CD8-positive, alpha-beta memory T cell (primary cell): ENCODE measurements around the gene SLC22A23. TPM values are rescaled to one million over a fixed set of nuclear protein-coding genes. Genes with fewer than 3 reads are reported as not detected.

Source experiments
- CTCF ChIA-PET: fragments of 350-600 bp; sonication (Branson Sonifier 250); formaldehyde crosslinking; loops from one replicate; lab custom pipeline; 2021; ENCODE audit warnings: antibody characterized with exemption; lab: Charles Lee
- POLR2A ChIA-PET: fragments of 350-600 bp; sonication (Branson Sonifier 250); formaldehyde crosslinking; loops from one replicate; lab custom pipeline; 2021; ENCODE audit warnings: antibody characterized with exemption; lab: Charles Lee
- DNase-seq, 5 donors: peaks; one replicate each; pipeline versions ENCODE4 v3.0.0 to v3.0.0-alpha.2; 2020 to 2022; ENCODE audit warnings: mixed read lengths in 1 of 5
- H3K27ac ChIP-seq: one replicate; pipeline ENCODE4 v1.7.0; 2013; ENCODE audit warnings: low read depth, mild to moderate bottlenecking, low read length, moderate library complexity
- H3K27me3 ChIP-seq: 2 replicates; pipeline ENCODE4 v1.7.0; 2013; ENCODE audit warnings: low read length, mild to moderate bottlenecking; ENCODE audit not compliant: insufficient read depth, poor library complexity, severe bottlenecking
- H3K36me3 ChIP-seq: 2 replicates; pipeline ENCODE4 v1.7.0; 2013; ENCODE audit warnings: mild to moderate bottlenecking, low read length, moderate library complexity; ENCODE audit not compliant: insufficient read depth
- H3K4me1 ChIP-seq: 2 replicates; pipeline ENCODE4 v1.7.0; 2013; ENCODE audit warnings: mild to moderate bottlenecking, low read length, moderate library complexity; ENCODE audit not compliant: insufficient read depth
- H3K4me3 ChIP-seq: 2 replicates; pipeline ENCODE4 v1.7.0; 2013; ENCODE audit warnings: mild to moderate bottlenecking, low read length
- H3K9me3 ChIP-seq: 2 replicates; pipeline ENCODE4 v1.7.0; 2013; ENCODE audit warnings: mild to moderate bottlenecking, low read length
- H3K27ac Mint-ChIP-seq, 8 donors: one replicate each; pipeline ENCODE4 v1.8.0; 2020 to 2021; ENCODE audit warnings: mixed read lengths in 8 of 8, mild to moderate bottlenecking in 6 of 8, inconsistent platforms in 3 of 8, moderate library complexity in 3 of 8
- H3K27me3 Mint-ChIP-seq, 2 donors: one replicate each; pipeline ENCODE4 v1.8.0; 2020 to 2021; ENCODE audit warnings: mixed read lengths in 2 of 2, mild to moderate bottlenecking in 1 of 2, moderate library complexity in 1 of 2
- H3K36me3 Mint-ChIP-seq, 3 donors: one replicate each; pipeline ENCODE4 v1.8.0; 2020 to 2021; ENCODE audit warnings: mixed read lengths in 3 of 3, inconsistent platforms in 1 of 3, mild to moderate bottlenecking in 1 of 3
- H3K4me1 Mint-ChIP-seq, 3 donors: one replicate each; pipeline ENCODE4 v1.8.0; 2020 to 2021; ENCODE audit warnings: mixed read lengths in 3 of 3, inconsistent platforms in 1 of 3, mild to moderate bottlenecking in 1 of 3
- H3K4me3 Mint-ChIP-seq, 7 donors: one replicate each; pipeline ENCODE4 v1.8.0; 2020 to 2021; ENCODE audit warnings: mixed read lengths in 7 of 7, mild to moderate bottlenecking in 6 of 7, moderate library complexity in 4 of 7, inconsistent platforms in 2 of 7
- H3K9me3 Mint-ChIP-seq, 5 donors: one replicate each; pipeline ENCODE4 v1.8.0; 2020 to 2022; ENCODE audit warnings: mixed read lengths in 5 of 5, mild to moderate bottlenecking in 3 of 5, moderate library complexity in 2 of 5, inconsistent platforms in 1 of 5
- polyA plus RNA-seq: library from polyadenylated mRNA; unstranded; fragments of 300-500 nt; fragmentation: Illumina TruSeq; gene quantifications from one replicate; pipeline ENCODE4 v1.2.3, GENCODE V29; 2021
- total RNA-seq, 2 experiments: library from RNA; stranded (reverse); gene quantifications; one replicate each; pipeline ENCODE4 v1.2.3, GENCODE V29; 2021

SLC22A23 gene
- total and polyA plus RNA-seq, 3 experiments from 2014 or later, result 0.39 to 0.78 (median 0.47) TPM

- ChIA-PET CTCF (no interaction called here), POLR2A (no interaction called here)
- Histone ChIP-seq H3K9me3 (no peaks in the 10 kb centered on the region), H3K27ac (no peak overlapping the region), H3K4me3 (no peak overlapping the region), H3K36me3 (no peaks in the 10 kb centered on the region), H3K27me3 (no peaks in the 10 kb centered on the region), H3K4me1 (peaks cover 32% of the 10 kb centered on the region)
- peaks cover 20 to 23% of the 10 kb centered on the region in 2 donors for H3K27me3 Mint-ChIP-seq
- H3K27ac Mint-ChIP-seq, result peak overlapping the region in 1 of 8 donors; percentile 74
- peaks cover 0 to 2% (median 0%) of the 10 kb centered on the region in 5 donors for H3K9me3 Mint-ChIP-seq
- H3K4me1 Mint-ChIP-seq, result peaks cover 18 to 31% (median 25%) of the 10 kb centered on the region in 3 donors
- no peak for DNase-seq
- H3K36me3 Mint-ChIP-seq, result peaks cover 0 to 1% (median 0%) of the 10 kb centered on the region in 3 donors
- H3K4me3 Mint-ChIP-seq, result no peak overlapping the region
Measured at GRCh38 chr6:3351829-3352524, 104.9 kb downstream of the SLC22A23 start.

- POLR2A ChIA-PET, result no interaction called here
- H3K27me3 Mint-ChIP-seq, result peaks cover 17 to 29% of the 10 kb centered on the region in 2 donors
- no peaks in the 10 kb centered on the region for H3K27me3 ChIP-seq
Measured at GRCh38 chr6:3351105-3351676, 105.7 kb downstream of the SLC22A23 start.

GRCh38 chr6:3350252-3350796 is 106.5 kb downstream of the SLC22A23 start:
- DNase-seq, result no peak
- Histone ChIP-seq H3K27ac (no peak overlapping the region), H3K9me3 (no peaks in the 10 kb centered on the region), H3K27me3 (no peaks in the 10 kb centered on the region), H3K4me1 (peaks cover 21% of the 10 kb centered on the region), H3K4me3 (no peak overlapping the region), H3K36me3 (no peaks in the 10 kb centered on the region)
- Mint-ChIP-seq H3K4me1 (peaks cover 6 to 16% (median 10%) of the 10 kb centered on the region in 3 donors), H3K27ac (no peak overlapping the region), H3K36me3 (no peaks in the 10 kb centered on the region), H3K9me3 (no peaks in the 10 kb centered on the region), H3K27me3 (peaks cover 24 to 29% of the 10 kb centered on the region in 2 donors), H3K4me3 (no peak overlapping the region)
- ChIA-PET POLR2A (no interaction called here), CTCF (no interaction called here)

More at GRCh38 chr6:3351105-3351676, 105.7 kb downstream of the SLC22A23 start:
- H3K4me1 ChIP-seq, result peaks cover 24% of the 10 kb centered on the region
- no peak overlapping the region for H3K27ac ChIP-seq
- Mint-ChIP-seq H3K9me3 (peaks cover 0 to 2% (median 0%) of the 10 kb centered on the region in 5 donors), H3K36me3 (peaks cover 0 to 1% (median 0%) of the 10 kb centered on the region in 3 donors), H3K27ac (no peak overlapping the region), H3K4me1 (peaks cover 12 to 25% (median 18%) of the 10 kb centered on the region in 3 donors), H3K4me3 (no peak overlapping the region)
- CTCF ChIA-PET, result no interaction called here
- H3K36me3 ChIP-seq, result no peaks in the 10 kb centered on the region
- H3K4me3 ChIP-seq, result no peak overlapping the region
- no peaks in the 10 kb centered on the region for H3K9me3 ChIP-seq
- DNase-seq, result no peak

- Mint-ChIP-seq H3K27me3 (peaks cover 24 to 29% of the 10 kb centered on the region in 2 donors), H3K36me3 (no peaks in the 10 kb centered on the region), H3K9me3 (no peaks in the 10 kb centered on the region), H3K4me3 (no peak overlapping the region), H3K4me1 (peaks cover 2 to 9% (median 3%) of the 10 kb centered on the region in 3 donors), H3K27ac (peak overlapping the region in 2 of 8 donors; percentile 9 to 65)
- CTCF ChIA-PET, result interaction anchor here (1.1 kb wide), 1 partner anchor 11 kb away, joined by 3 read pairs; no protein-coding TSS in a partner anchor
- Histone ChIP-seq H3K9me3 (no peaks in the 10 kb centered on the region), H3K27me3 (no peaks in the 10 kb centered on the region), H3K4me1 (peaks cover 14% of the 10 kb centered on the region), H3K4me3 (no peak overlapping the region), H3K36me3 (no peaks in the 10 kb centered on the region), H3K27ac (no peak overlapping the region)
- no peak for DNase-seq
- POLR2A ChIA-PET, result no interaction called here
Measured at GRCh38 chr6:3349388-3350251, 107.2 kb downstream of the SLC22A23 start.

GRCh38 chr6:3348821-3349220 is 108.0 kb downstream of the SLC22A23 start:
- Mint-ChIP-seq H3K9me3 (no peaks in the 10 kb centered on the region), H3K4me1 (peaks cover 0 to under 1% (median 0%) of the 10 kb centered on the region in 3 donors)
- CTCF ChIA-PET, result interaction anchor here (1.1 kb wide), 1 partner anchor 10 kb away, joined by 3 read pairs; no protein-coding TSS in a partner anchor

GRCh38 chr6:3347826-3348225 is 109.0 kb downstream of the SLC22A23 start:
- Histone ChIP-seq H3K27me3 (no peaks in the 10 kb centered on the region), H3K27ac (no peak overlapping the region), H3K4me3 (no peak overlapping the region), H3K9me3 (no peaks in the 10 kb centered on the region), H3K36me3 (no peaks in the 10 kb centered on the region), H3K4me1 (no peaks in the 10 kb centered on the region)
- ChIA-PET CTCF (no interaction called here), POLR2A (no interaction called here)
- Mint-ChIP-seq H3K4me3 (no peak overlapping the region), H3K27me3 (peaks cover 22 to 29% of the 10 kb centered on the region in 2 donors), H3K9me3 (no peaks in the 10 kb centered on the region), H3K4me1 (no peaks in the 10 kb centered on the region), H3K36me3 (no peaks in the 10 kb centered on the region), H3K27ac (no peak overlapping the region)
- DNase-seq, result no peak

More at GRCh38 chr6:3348821-3349220, 108.0 kb downstream of the SLC22A23 start:
- no peaks in the 10 kb centered on the region for H3K36me3 ChIP-seq
- no peak overlapping the region for H3K4me3 Mint-ChIP-seq
- DNase-seq, result no peak
- H3K27me3 ChIP-seq, result no peaks in the 10 kb centered on the region
- H3K36me3 Mint-ChIP-seq, result no peaks in the 10 kb centered on the region
- H3K27ac Mint-ChIP-seq, result no peak overlapping the region
- no peak overlapping the region for H3K4me3 ChIP-seq
- peaks cover 7% of the 10 kb centered on the region for H3K4me1 ChIP-seq
- POLR2A ChIA-PET, result no interaction called here
- no peak overlapping the region for H3K27ac ChIP-seq
- no peaks in the 10 kb centered on the region for H3K9me3 ChIP-seq
- peaks cover 24 to 29% of the 10 kb centered on the region in 2 donors for H3K27me3 Mint-ChIP-seq

GRCh38 chr6:3347247-3347646 is 109.6 kb downstream of the SLC22A23 start:
- Mint-ChIP-seq H3K27me3 (peaks cover 22 to 35% of the 10 kb centered on the region in 2 donors), H3K27ac (no peak overlapping the region), H3K4me1 (no peaks in the 10 kb centered on the region), H3K9me3 (no peaks in the 10 kb centered on the region), H3K4me3 (no peak overlapping the region), H3K36me3 (no peaks in the 10 kb centered on the region)
- Histone ChIP-seq H3K4me3 (no peak overlapping the region), H3K27ac (no peak overlapping the region), H3K4me1 (no peaks in the 10 kb centered on the region), H3K36me3 (no peaks in the 10 kb centered on the region), H3K27me3 (no peaks in the 10 kb centered on the region), H3K9me3 (no peaks in the 10 kb centered on the region)
- ChIA-PET POLR2A (no interaction called here), CTCF (no interaction called here)
- no peak for DNase-seq
